WI38 (cell line): ENCODE results near the gene ST3GAL3.
"Not testable (repeated sequence)": the region's sequence is repeated elsewhere in the genome, so short reads cannot be mapped to it uniquely, and the experiment has no call there.

Experiments used
- H3K4me3 ChIP-seq: 2 replicates; pipeline ENCODE4 v1.5.1; 2011; ENCODE audit warnings: low read depth, mild to moderate bottlenecking, control low read depth, low read length
- TF ChIP-seq, protein P1 (sequence below): IDR thresholded peaks from 2 replicates; pipeline ENCODE4 v1.5.1; 2012; ENCODE audit warnings: low read depth, mild to moderate bottlenecking, control low read depth, low read length

Gene ST3GAL3

DNA sequence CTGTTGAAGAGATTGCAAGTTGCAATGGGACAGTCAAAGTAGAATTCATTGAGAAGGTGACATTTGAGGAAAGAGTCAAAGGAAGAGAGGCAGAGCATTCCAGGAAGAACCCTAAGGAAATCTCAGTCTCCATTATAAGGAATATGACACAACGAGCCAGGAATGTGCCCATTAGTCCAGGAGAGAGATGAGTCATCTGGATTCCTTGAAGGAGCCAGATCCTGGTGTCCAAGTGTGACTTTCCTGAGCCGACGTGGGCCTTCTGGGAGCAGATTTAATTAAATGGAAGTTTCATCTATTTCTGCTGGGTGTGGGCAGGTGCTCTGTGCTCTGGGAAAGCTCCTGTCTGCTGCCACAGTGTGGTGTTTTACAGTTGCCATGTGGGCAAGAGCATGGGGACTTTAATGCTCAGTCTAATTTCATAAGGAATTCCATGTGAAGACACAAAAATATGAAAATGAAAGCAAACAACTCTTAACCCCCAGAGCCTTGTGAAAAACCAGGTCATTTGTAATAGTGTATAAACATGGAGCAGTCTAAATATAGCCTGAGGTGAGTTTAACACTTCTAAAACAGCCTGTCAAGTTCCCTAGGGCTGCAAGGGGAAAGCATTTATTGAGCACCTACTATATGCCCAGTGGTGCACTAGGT, 114.8 kb downstream of the ST3GAL3 start:
- TF ChIP-seq, protein P1, sequence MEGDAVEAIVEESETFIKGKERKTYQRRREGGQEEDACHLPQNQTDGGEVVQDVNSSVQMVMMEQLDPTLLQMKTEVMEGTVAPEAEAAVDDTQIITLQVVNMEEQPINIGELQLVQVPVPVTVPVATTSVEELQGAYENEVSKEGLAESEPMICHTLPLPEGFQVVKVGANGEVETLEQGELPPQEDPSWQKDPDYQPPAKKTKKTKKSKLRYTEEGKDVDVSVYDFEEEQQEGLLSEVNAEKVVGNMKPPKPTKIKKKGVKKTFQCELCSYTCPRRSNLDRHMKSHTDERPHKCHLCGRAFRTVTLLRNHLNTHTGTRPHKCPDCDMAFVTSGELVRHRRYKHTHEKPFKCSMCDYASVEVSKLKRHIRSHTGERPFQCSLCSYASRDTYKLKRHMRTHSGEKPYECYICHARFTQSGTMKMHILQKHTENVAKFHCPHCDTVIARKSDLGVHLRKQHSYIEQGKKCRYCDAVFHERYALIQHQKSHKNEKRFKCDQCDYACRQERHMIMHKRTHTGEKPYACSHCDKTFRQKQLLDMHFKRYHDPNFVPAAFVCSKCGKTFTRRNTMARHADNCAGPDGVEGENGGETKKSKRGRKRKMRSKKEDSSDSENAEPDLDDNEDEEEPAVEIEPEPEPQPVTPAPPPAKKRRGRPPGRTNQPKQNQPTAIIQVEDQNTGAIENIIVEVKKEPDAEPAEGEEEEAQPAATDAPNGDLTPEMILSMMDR = no peak
- H3K4me3 ChIP-seq = peak overlapping the region; percentile 43

DNA sequence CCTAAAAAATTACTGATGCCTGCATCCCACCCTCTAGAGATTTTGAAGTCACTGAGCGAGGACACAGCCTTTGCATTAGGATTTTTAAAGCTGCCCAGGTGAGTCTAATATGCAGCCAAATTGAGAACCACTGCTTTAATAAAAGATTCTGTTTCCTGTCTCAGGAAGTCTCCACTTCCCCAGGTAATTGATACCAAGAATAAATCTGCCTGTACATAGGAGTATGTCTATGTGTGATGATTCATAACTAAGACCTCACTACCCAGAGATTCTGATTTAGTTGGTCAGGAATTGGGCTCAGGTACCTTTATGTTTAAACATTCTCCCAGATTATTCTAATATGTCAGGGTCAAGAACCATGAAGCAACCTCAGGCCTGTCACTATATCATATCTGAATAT, 117.5 kb downstream of the ST3GAL3 start:
- TF ChIP-seq, protein P1 = no peak
- no peak overlapping the region for H3K4me3 ChIP-seq

DNA sequence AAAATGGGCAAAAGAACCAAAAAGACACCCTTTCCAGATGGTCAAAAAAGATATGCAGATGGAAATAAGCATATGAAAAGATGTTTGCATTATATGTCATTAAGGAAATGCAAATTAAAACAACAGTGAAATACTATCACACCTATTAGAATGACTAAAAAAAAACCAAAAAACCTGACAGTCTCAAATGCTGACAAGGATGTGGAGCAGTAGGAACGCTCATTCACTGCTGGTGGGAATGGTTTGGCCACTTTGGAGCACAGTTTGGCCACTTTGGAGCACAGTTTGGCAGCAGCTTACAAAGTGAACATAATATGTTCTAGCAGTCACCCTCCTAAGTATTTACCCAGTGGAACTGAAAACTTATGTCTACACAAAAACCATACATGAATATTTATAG, 121.2 kb downstream of the ST3GAL3 start:
- H3K4me3 ChIP-seq = no peak overlapping the region
- TF ChIP-seq, protein P1 = no peak

DNA sequence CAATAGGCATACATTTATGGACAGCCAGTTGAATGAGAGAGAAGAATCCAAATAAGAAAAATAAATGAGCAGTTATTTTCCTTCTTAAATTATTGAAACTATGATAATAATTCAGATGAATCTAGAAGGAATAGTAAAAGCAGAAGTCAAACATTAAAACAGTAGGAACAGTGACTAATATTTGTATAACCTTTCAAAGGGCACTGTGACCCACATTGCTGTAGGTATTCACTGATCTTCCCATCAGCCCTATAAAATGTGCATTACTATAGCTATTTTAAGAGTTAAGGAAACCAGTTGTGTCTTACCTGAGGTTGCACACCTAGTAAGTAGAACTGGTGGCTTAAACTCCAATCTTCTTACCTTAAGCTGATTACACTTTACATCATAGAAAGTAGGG, 123.5 kb downstream of the ST3GAL3 start:
- TF ChIP-seq, protein P1 = no peak

DNA sequence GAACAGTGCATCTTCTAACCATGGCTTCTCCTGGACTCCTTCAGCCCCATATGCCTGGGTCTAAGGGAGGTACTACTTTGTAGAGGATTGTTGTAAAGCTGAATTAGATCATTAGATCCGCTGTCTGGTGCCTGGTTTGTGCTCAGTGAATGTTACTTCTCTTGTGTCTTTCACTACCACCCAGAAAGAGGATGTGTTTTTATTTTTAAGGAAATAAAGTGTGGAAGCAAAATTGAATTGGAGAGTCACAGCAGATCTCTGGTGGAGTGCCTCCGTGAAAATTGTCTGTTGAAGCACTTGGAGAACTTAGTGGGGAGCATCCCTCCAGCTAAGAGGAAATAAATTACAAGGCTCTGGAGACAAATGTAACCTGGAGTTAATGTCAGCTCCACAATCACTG, 124.5 kb downstream of the ST3GAL3 start:
- no peak overlapping the region for H3K4me3 ChIP-seq
- TF ChIP-seq, protein P1 = no peak

More for the DNA sequence above, 123.5 kb downstream of the ST3GAL3 start:
- no peak overlapping the region for H3K4me3 ChIP-seq

DNA sequence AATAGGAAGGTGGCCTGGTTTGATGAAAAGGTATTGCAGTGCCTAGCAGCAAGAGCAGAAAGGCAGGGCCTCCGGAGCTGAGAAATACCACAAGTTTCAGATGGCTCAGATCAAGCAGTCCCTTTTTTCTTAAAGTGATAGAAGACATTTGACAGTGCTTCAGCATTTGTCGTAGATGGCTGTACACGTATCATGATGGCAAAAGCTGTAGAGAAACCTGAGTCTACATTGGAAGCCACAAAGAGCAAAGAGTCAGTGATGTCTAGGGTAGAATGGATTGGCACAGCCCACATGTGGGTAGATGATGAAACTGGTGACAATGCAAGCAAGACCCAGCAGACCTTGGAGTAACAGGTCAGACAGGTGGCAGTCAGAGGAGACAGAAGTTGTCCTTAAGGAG, 124.9 kb downstream of the ST3GAL3 start:
- no peak overlapping the region for H3K4me3 ChIP-seq
- TF ChIP-seq, protein P1 = no peak

DNA sequence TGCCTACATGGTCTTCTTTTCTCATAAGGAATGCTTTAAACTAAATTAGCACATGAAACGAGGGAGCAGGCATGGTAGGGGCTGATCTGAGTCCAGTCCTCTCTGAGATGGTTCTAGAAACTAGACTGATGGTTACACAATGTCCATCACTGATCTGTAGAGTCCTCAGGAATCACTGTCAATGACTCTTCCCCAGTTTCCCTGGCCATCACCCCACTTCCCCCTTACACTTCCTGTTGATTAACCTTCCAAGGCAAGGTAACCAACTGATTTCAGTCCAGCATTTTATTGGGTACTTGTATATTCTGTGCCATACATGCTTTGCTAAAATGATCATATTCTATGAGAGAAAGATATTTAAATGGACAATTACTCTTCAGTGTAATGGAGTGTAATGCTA, 125.7 kb downstream of the ST3GAL3 start:
- TF ChIP-seq, protein P1 = no peak
- H3K4me3 ChIP-seq = no peak overlapping the region

DNA sequence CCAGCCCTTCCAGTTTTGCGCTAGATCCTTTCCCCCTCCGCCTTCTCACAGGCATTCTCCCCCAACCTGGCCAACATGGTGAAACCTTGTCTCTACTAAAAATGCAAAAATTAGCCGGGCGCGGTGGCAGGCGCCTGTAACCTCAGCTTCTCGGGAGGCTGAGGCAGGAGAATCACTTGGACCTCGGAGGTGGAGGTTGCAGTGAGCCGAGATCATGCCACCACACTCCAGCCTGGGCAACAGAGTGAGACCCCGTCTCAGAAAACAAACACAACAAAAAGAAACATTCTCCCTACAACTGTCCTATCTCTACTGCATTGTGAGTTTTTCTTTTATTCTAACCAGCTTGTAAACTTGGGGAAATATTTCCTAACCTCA, 126.6 kb downstream of the ST3GAL3 start:
- H3K4me3 ChIP-seq = not testable (repeated sequence)
